Suprapubic skin (tissue), 4 donors: ENCODE measurements around the gene ITGA1. TPM values are rescaled to one million over a fixed set of nuclear protein-coding genes. Genes with fewer than 3 reads are reported as not detected.

ENCODE experiments used
- DNase-seq, 2 donors: peaks; one replicate each; pipeline ENCODE4 v3.0.0-alpha.2; 2019; ENCODE audit warnings: low spot score in 2 of 2
- H3K27ac ChIP-seq: fragments of 200-600 bp; sonication (generic); one replicate; pipeline ENCODE4 v1.5.1; 2019
- H3K27me3 ChIP-seq: fragments of 200-600 bp; sonication (generic); one replicate; pipeline ENCODE4 v1.5.1; 2019
- H3K36me3 ChIP-seq: fragments of 200-600 bp; sonication (generic); one replicate; pipeline ENCODE4 v1.5.1; 2019
- H3K4me1 ChIP-seq: fragments of 200-600 bp; sonication (generic); one replicate; pipeline ENCODE4 v1.5.1; 2019
- H3K4me3 ChIP-seq: fragments of 200-600 bp; sonication (generic); one replicate; pipeline ENCODE4 v1.5.1; 2019; ENCODE audit warnings: mild to moderate bottlenecking
- H3K9me3 ChIP-seq: fragments of 200-600 bp; sonication (generic); one replicate; pipeline ENCODE4 v1.5.1; 2019
- CTCF ChIP-seq, 2 donors: fragments of 200-600 bp in 1 of 2; fragments of 450-650 bp in 1 of 2; sonication (generic) in 1 of 2; IDR thresholded peaks; one replicate each; pipeline ENCODE4 v1.5.1; 2016 to 2019; ENCODE audit warnings: antibody characterized with exemption in 2 of 2, mild to moderate bottlenecking in 1 of 2, moderate library complexity in 1 of 2
- EP300 ChIP-seq: sonication (generic); formaldehyde crosslinking; IDR thresholded peaks from one replicate; pipeline ENCODE4 v1.6.1; 2017; ENCODE audit warnings: antibody characterized with exemption
- POLR2A ChIP-seq, 2 donors: fragments of 450-650 bp; IDR thresholded peaks; one replicate each; pipeline ENCODE4 v1.6.1; 2017; ENCODE audit warnings: antibody characterized with exemption in 2 of 2, mild to moderate bottlenecking in 2 of 2, moderate library complexity in 2 of 2
- POLR2AphosphoS5 ChIP-seq, 3 donors: sonication (generic); formaldehyde crosslinking; IDR thresholded peaks; one replicate each; pipeline ENCODE4 v1.6.1; 2017; ENCODE audit warnings: antibody characterized with exemption in 3 of 3
- WGBS: methylation state at CpG from one replicate; pipeline ENCODE4 v1.1.5; 2018; 5-methylcytosine and 5-hydroxymethylcytosine counted together
- total RNA-seq, 4 donors: library from RNA; depleted of rRNA; stranded (reverse); fragments of >200 nt; gene quantifications; one replicate each; pipeline ENCODE4 v1.1.0, GENCODE V29; 2016

Gene ITGA1
- total RNA-seq, 4 donors from 2014 or later: 2.4 to 9.8 (median 5.9) TPM

DNA sequence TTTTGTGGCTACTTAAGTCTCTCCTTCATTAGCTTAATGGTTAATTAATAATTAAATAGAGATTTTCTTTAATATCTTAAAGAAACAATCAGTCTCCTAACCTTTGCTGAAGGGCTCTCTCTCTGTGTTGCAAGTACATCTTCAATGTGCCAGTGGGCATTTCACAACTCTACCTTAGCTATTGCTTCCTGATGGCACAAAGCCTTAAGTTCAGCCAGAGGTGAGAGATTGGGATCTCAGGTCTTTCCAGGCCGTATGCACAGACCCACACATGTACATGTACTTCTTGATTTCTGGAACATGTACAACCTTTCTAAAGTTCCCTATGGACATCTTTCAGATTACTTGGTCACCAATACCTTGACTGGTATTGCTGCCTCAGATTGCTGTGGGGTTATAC is 8.9 kb upstream of the ITGA1 start:
- no peak overlapping the region for H3K4me3 ChIP-seq
- H3K27me3 ChIP-seq: no peaks in the 10 kb centered on the region
- no peaks in the 10 kb centered on the region for H3K4me1 ChIP-seq
- H3K9me3 ChIP-seq: no peaks in the 10 kb centered on the region
- TF ChIP-seq POLR2A (IDR thresholded peaks at IDR 0.05) (no peak), EP300 (no peak), CTCF (IDR thresholded peaks at IDR 0.05) (no peak), POLR2AphosphoS5 (IDR thresholded peaks at IDR 0.05) (no peak)
- no peak overlapping the region for H3K27ac ChIP-seq
- WGBS: 58% methylated on average over 1 of the region's 1 CpG
- H3K36me3 ChIP-seq: no peaks in the 10 kb centered on the region
- DNase-seq: no peak

- H3K36me3 ChIP-seq: no peaks in the 10 kb centered on the region
- no peaks in the 10 kb centered on the region for H3K27me3 ChIP-seq
- no peaks in the 10 kb centered on the region for H3K9me3 ChIP-seq
- no peak for DNase-seq
- TF ChIP-seq POLR2A (IDR thresholded peaks at IDR 0.05) (no peak), POLR2AphosphoS5 (IDR thresholded peaks at IDR 0.05) (no peak), CTCF (IDR thresholded peaks at IDR 0.05) (no peak), EP300 (no peak)
- no peak overlapping the region for H3K27ac ChIP-seq
- H3K4me1 ChIP-seq: no peaks in the 10 kb centered on the region
- H3K4me3 ChIP-seq: no peak overlapping the region
Observed at GRCh38 chr5:52779213-52779612, 8.5 kb upstream of the ITGA1 start.

DNA sequence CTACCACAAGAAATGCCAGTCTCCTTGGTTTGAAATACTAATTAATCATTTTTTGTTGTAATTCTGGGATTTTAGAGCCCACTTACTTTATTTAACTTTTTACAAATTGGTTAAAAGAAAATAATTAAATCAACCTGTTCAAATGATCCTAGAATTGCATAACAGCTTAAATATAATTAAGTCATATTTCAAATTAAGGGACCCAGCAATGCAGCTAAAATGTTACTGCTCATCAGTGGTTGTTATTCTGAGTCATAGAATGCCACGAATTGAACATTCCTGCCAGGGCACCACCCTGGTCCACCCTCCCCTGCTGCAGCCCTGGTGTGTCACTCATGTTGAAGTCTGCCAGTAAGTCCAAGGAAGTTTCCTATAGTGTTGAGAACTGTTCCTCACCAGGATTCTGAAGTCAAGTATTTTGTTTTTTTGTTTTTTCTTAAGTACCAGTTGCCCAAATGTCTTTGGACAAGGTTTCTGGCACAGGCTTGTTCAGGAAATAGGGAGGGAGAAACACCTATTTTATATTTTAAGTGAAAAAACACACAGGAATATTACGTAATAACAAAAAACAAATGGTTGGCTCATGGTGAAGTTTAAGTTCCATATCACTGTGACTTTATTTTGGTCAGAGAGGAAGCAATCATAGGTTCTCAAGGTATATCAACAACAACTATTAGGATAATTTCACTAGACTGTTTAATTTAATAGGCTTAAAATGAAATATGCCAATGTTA is 4.3 kb upstream of the ITGA1 start:
- no peak for DNase-seq
- Histone ChIP-seq H3K27me3 (no peaks in the 10 kb centered on the region), H3K36me3 (no peaks in the 10 kb centered on the region), H3K9me3 (no peaks in the 10 kb centered on the region), H3K27ac (no peak overlapping the region), H3K4me3 (no peak overlapping the region), H3K4me1 (peaks cover 12% of the 10 kb centered on the region)
- 40% methylated on average over 2 of the region's 2 CpGs for WGBS
- no peak for TF ChIP-seq POLR2A (IDR thresholded peaks at IDR 0.05)
- TF ChIP-seq POLR2AphosphoS5 (IDR thresholded peaks at IDR 0.05): no peak
- no peak for TF ChIP-seq EP300
- TF ChIP-seq CTCF (IDR thresholded peaks at IDR 0.05): no peak

DNA sequence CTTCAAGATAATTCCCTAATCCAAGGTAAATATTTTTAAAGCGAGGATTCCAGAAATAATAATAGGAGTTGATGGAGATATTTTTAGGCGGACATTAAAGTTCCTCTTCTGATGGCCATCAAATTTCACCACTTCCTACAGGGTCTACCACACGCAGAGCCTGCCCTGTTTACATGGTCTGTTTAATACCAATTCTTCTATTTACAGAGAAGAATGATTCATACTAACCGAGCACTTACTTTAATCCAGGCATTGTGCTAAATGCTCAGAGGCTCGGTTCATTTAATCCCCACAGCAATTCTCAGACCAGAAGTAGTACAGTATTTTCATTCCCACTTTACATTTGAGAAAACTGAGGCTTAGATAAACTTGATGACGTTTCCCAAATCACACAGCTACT is 3.0 kb upstream of the ITGA1 start:
- 68% methylated on average over 6 of the region's 6 CpGs for WGBS
- Histone ChIP-seq H3K4me1 (peaks cover 12% of the 10 kb centered on the region), H3K27me3 (no peaks in the 10 kb centered on the region), H3K36me3 (no peaks in the 10 kb centered on the region), H3K27ac (no peak overlapping the region), H3K4me3 (no peak overlapping the region), H3K9me3 (no peaks in the 10 kb centered on the region)
- TF ChIP-seq CTCF (IDR thresholded peaks at IDR 0.05) (no peak), POLR2A (IDR thresholded peaks at IDR 0.05) (no peak), EP300 (no peak), POLR2AphosphoS5 (IDR thresholded peaks at IDR 0.05) (no peak)
- no peak for DNase-seq

GRCh38 chr5:52786391-52786790 is 1.3 kb upstream of the ITGA1 start:
- Histone ChIP-seq H3K4me3 (no peak overlapping the region), H3K9me3 (no peaks in the 10 kb centered on the region), H3K36me3 (no peaks in the 10 kb centered on the region), H3K27ac (no peak overlapping the region), H3K4me1 (peaks cover 12% of the 10 kb centered on the region), H3K27me3 (no peaks in the 10 kb centered on the region)
- no peak for DNase-seq
- no peak for TF ChIP-seq POLR2AphosphoS5 (IDR thresholded peaks at IDR 0.05)
- 54% methylated on average over 4 of the region's 4 CpGs for WGBS
